HG03097 (cell line): Measurements from ENCODE around the gene SLC25A1.

Experiments used
- ATAC-seq: cut with Tn5 transposase; IDR thresholded peaks from one replicate; pipeline ENCODE4 v1.9.1; 2021; ENCODE audit not compliant: unreplicated experiment, low FRiP score

Gene SLC25A1

DNA sequence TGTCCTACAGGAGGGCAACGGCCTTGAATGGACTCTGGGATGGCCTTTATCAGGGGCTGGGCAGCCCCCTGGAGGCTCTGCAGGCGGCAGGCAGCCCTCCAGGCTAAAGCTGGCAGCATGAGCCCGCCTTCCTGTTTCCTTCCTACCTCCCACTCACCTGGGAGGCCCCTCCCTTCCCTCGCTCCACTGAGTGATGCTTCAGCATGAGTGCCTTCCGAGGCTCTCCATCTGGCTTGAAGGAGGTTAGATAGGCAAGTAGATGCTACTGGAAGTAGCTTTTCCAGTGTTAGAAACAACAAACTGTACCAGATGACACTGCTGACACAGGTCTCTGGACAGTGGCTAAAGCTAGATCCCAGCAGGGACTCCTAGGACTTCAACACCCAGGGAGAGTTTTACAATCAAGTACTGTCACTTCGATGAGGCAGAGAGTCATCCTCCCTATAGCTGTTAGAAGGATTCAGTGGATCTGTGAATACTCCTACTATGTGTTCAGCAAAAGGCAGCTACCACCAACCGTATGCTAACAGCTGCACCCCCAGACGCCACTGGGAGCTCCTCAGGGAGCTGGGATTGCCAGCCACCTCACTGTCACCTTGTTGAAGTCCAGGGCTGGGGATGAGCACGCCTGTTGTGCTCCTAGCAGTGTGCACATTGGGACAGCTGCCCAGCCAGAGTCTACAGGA lies 4.1 kb upstream of the SLC25A1 start:
- no peak for ATAC-seq

DNA sequence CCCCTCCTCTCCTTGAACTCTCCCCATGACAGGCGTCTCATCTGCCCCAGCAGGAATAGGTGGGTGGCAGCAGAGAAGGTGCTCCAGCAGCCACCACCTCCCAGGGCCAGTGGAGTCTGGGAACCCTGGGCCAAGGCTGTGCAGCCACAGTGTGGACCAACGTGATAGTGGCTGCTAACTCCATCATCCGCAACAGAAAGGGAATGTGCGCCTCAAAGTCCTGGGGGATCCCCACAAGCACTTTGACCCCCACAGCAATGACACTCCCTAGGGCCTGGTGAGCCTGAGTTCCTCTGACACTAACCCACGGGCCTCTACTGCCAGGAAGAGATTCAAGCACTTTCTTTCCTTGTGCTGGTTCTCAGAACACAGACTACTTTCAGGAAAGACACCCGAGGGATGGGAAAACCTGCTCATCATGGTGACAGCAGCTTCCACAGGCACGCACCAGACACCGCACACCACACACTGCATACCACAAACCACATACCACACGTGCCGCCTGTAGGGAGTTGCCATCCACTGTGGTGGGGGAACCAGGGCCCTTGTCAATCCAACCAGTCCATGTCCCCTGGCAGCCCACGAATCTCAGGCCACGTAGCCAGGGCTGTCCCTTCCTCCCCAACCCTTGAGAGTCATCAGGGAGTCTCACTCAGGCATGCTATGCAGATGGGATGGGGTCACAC lies 3.4 kb upstream of the SLC25A1 start:
- no peak for ATAC-seq

DNA sequence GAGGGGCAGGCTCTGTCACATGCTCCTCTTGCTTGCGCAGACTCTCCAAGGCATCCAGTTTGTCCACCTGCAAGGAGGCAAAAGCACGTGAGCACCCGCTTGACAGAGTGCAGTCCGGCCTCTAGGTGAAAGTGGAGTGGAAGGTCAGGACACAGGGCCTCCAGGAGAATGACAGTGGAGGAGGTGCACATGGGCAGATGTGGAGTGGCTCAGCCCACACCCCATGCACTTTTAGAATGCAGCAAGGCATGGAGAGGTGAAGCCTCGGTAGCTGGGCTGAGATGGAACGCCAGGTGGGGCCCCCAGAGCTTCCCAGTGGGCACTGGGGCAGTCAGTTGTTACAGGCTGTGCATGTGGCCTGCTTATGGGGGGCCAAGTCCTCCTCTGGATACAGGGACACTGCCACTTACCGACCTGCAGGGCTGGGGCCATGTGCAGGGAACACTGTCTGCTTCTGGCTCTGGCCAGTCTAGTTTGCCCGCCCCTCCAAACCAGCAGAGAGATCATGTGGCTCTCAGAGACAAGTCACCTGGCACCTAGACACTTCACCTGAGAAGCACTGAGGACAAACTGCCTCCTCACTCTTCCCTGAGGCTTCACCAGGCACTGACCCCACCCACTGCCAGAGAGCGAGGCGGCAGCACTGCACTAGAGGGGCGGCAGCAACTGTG lies 2.3 kb upstream of the SLC25A1 start:
- no peak for ATAC-seq

DNA sequence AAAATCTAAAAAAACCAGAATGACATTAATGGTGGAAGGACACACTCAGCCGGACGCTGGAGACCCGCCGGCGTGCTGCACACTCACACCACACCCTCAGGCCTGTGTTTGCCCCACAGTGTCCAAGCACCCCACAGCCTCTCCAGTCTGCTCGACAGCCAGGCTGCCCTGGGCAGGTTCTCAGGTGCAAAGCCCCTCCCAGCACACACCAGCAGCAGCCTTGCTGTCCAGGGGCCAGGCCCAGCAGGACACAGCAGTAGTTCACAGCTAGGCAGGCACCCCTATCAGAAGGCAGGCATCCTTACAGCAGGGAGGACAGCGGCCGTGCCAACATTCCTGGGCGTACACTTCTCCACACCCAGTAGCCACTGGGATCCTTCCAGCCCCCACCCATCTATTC lies 1.7 kb upstream of the SLC25A1 start:
- no peak for ATAC-seq

DNA sequence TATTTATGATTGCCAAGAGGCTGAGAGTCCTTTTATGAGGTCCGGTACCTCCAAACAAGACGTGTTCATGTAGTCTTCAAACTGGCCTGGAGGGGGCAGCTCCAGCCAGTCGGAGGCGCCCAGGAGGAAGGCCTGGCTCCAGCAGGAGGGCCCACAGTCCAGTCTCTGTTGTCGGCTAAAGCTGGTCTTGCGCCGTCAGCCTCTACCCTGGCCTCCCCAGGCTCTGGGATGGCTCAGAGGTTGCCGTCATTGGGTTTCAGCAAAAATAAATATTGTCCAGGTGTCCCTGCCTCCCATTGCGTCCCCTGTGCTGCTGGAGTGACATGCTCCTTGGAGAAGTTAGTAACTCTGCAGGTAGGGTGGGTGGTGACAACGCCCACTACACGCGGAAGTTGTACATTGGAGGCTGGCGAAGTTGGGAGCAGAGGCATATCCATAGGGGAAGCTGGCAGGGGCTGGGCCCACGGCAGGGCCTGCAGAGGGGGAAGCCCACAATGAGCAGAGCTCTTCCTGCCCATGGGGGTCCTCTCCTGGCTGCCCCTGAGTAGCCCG lies 1.0 kb upstream of the SLC25A1 start:
- ATAC-seq = no peak

DNA sequence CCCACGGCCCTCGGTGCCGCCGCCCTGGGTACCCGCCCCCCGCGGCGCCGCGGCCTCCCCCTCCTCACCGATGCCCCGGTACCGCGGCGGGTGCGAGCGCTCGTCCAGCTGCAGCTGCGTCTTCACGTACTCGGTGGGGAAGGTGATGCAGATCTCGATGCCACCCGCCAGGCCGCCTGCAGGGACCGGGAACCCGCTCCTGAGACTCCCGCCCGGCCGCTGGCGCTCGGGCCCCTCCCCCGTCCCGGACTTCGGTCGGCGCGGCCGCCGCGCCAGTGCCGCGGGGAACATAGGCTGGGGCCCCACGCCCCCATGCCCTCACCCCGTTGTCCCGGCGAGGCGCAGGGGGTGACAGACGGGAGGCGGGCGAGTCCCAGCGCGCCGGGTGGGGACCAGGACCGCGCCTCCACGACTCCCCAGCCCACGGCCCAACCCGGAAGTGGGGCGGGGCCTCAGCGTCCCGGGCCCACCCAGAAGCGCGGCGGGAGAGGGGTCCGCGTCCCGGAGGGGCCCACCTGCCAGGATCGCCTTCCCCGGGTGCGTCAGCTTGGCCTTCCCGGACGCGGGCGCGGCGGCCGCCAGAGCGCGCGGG lies 375 bp downstream of the SLC25A1 start:
- peak; percentile 24 for ATAC-seq

DNA sequence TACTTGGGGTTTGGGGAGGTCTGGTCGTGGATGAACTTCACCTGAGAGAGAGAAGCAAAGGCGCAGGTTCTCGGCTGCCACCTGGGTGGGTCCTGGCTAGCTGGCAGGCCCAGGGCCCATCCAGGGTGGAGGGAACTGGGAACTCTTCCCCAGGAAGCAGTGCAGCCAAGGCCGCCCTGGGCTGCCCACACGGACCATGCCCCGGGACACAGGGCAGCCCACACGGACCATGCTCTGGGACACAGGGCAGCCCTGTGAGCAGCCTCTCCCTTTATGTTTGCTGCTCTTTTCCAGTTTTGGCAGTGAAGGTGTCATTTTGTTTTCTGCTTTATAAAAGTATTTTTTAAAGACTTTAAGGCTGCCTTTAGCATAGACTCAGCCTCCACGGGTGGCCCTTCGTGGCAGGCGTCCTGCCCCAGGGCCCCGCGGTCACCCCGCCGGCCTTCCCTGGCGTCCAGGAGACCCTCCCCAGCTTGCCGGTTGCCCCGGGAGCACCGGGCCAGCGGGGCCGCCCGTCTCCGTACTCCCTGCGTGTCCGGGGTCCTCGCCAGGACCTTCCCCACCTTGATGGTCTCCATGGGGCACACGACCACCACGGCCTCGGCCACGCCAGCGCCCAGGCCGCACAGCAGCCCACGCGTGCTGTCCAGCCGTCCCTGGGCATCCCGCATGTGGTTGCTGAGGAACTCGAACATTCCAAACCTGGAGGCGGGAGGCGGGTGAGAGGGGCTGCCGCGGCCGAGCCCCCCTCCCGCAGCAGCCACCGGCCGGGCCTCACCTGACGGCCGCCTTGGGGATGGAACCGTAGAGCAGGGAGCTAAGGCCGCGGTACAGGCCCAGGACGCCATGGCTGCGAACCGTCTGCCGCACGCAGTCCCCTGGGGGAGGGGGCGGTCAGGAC lies 1.1 kb downstream of the SLC25A1 start:
- ATAC-seq = no peak

GRCh38 chr22:19176732-19177131 lies 1.8 kb downstream of the SLC25A1 start:
- no peak for ATAC-seq

- no peak for ATAC-seq
Observed at GRCh38 chr22:19176175-19176643, 2.3 kb downstream of the SLC25A1 start.

GRCh38 chr22:19175602-19176174 lies 2.8 kb downstream of the SLC25A1 start:
- no peak for ATAC-seq

GRCh38 chr22:19175026-19175601 lies 3.4 kb downstream of the SLC25A1 start:
- no peak for ATAC-seq

GRCh38 chr22:19174106-19175025 lies 4.2 kb downstream of the SLC25A1 start:
- no peak for ATAC-seq

DNA sequence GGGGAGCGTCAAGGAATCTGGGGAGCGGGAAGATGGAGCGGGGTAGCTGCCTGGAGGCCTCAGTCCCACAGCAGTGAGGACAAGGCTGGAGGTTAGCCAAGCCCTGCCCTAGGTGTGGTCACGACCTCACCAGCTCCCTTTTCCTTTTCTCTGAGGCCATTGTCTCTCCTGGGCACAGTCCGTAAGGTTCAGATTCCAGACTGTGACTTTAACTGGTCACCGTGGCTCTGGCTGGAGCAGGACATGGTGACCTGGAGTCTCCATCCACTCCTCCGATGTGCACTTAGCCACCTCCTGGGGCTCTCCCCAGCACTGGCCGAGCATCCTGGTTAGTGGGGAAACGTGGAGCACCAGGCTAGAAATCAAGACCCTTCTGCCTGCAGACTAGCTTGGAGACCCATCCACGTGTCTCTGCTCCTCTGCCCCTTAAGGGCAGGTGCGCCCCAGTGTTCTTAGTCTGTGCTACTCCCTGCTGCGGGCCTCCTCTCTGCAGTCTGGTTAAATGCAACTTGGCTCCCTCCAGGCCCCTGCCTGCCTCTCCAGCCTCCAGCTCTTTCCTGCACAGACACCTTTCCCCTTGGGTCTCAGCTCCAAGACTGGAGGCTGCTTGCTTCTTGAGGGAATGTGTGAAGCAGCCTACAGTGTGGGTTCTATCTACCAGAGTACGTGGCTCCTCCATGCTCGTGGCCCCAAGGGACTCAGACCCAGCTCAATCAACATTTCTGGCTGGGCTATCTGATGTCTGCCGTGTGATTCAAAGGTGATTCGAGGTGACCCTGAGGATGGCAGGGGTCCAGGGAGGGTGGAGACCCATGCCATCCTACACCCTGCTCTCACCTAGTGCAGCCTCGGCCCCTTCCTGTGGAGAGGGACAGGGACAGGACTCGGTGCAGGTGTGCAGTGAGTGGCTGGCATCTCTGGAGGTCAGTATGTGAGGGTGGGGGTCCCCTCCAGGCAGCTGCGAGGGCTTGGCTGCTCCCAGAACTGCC lies 5.2 kb downstream of the SLC25A1 start:
- ATAC-seq = no peak

DNA sequence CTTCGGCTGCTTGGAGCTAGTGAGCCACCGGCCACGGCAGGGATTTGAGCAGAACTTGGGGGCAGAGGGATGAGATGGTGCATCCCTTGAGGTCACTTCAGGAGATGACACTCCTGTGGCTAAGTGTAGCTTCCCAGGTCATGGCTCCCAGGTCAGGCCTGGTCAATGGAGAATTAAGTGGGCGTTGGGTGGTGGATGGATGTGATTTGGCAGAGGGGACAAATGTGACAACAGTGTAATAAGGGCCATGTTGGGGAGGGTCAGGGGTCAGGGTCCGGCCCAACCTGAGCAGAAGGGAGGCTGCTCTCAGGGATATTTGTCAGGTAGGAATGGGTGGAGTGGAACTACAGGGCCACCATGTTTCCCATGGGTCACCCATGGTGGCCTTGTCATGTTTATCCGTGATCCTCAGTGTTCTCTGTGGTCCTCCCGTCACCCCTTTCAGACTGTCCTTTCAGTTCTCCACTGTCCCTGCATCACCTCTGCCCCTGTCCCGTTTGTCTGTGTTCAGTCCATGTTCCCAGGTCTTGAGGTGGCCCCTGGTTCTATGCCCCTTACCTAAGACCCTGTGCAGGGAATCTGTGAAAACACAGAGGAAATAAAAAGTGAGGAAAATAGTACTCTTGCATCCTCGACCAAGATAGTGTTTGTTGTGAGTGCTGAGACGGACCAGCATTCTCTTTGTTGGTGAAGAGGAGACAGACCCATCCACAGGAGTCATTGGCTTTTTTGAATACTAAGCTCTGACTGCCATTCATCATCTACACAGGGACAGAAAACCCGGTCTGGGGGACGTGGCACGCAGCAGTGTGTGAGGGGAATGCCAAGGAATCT lies 6.1 kb downstream of the SLC25A1 start:
- no peak for ATAC-seq

DNA sequence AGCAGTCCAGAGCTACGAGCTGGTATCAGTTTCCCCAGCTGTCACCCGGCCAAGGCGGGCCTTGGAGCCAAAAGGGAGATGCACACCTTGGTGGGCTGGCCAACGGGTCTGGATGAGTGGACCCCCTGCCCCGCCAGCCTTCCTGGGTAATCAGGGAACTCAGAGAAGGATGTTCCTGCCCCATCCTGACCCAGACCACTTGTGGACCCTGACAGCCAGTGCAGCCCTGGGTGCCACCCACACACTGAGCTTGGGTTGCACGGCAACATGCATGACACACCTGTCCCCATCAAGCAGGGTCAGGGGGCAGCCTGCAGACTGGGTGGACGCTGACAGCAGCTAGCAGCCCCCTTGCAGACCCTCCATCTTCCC lies 8.6 kb downstream of the SLC25A1 start:
- no peak for ATAC-seq
